HG03095 (cell line): ENCODE measurements around the gene NRG3.
"Not testable (repeated sequence)": the region's sequence is repeated elsewhere in the genome, so short reads cannot be mapped to it uniquely, and the experiment has no call there.

ENCODE experiments used
- ATAC-seq: cut with Tn5 transposase; IDR thresholded peaks from one replicate; pipeline ENCODE4 v1.9.1; 2021; ENCODE audit warnings: moderate library complexity; ENCODE audit not compliant: unreplicated experiment

The NRG3 gene

GRCh38 chr10:82942286-82943099 lies 1067.5 kb downstream of the NRG3 start:
- no peak for ATAC-seq

GRCh38 chr10:82943142-82943541 lies 1068.1 kb downstream of the NRG3 start:
- no peak for ATAC-seq

GRCh38 chr10:82949816-82950575 lies 1075.0 kb downstream of the NRG3 start:
- ATAC-seq: no peak

GRCh38 chr10:82953331-82953730 lies 1078.3 kb downstream of the NRG3 start:
- no peak for ATAC-seq

- ATAC-seq: no peak
These were observed 1078.9 kb downstream of the NRG3 start for GRCh38 chr10:82953909-82954308.

GRCh38 chr10:82960421-82961060 lies 1085.5 kb downstream of the NRG3 start:
- not testable (repeated sequence) for ATAC-seq

- ATAC-seq: no peak
These were observed 1086.9 kb downstream of the NRG3 start for GRCh38 chr10:82961864-82962263.

- no peak for ATAC-seq
These were observed 1091.1 kb downstream of the NRG3 start for GRCh38 chr10:82966130-82966529.

GRCh38 chr10:82968533-82968932 lies 1093.5 kb downstream of the NRG3 start:
- no peak for ATAC-seq

- no peak for ATAC-seq
These were observed 1094.4 kb downstream of the NRG3 start for GRCh38 chr10:82969405-82969804.

GRCh38 chr10:82980321-82980720 lies 1105.3 kb downstream of the NRG3 start:
- no peak for ATAC-seq

- no peak for ATAC-seq
These were observed 1106.2 kb downstream of the NRG3 start for GRCh38 chr10:82981137-82981723.

GRCh38 chr10:82982110-82982608 lies 1107.2 kb downstream of the NRG3 start:
- no peak for ATAC-seq

- ATAC-seq: no peak
These were observed 1111.2 kb downstream of the NRG3 start for GRCh38 chr10:82986216-82986615.

- ATAC-seq: not testable (repeated sequence)
These were observed 1131.5 kb downstream of the NRG3 start for GRCh38 chr10:83006479-83006878.

- no peak for ATAC-seq
These were observed 1132.5 kb downstream of the NRG3 start for GRCh38 chr10:83007510-83007909.

GRCh38 chr10:83012866-83013265 lies 1137.9 kb downstream of the NRG3 start:
- ATAC-seq: no peak

GRCh38 chr10:83017076-83017867 lies 1142.3 kb downstream of the NRG3 start:
- no peak for ATAC-seq

- ATAC-seq: no peak
These were observed 1148.7 kb downstream of the NRG3 start for GRCh38 chr10:83023662-83024061.
